ENCODE data around the gene FAU. TPM values are rescaled to one million over a fixed set of nuclear protein-coding genes. Genes with fewer than 3 reads are reported as not detected.
"Not testable (repeated sequence)": the region's sequence is repeated elsewhere in the genome, so short reads cannot be mapped to it uniquely, and the experiment has no call there.

FAU gene
- total and polyA plus RNA-seq, 4 experiments from 2014 or later, result 913 to 1,690 (median 1,294) TPM

GRCh38 chr11:65121447-65121864 is 478 bp downstream of the FAU start:
- Histone ChIP-seq H3K4me3 (ENCODE audit: low read length in 2 of 2) (peak overlapping the region; percentile 92 to 96), H3K36me3 (ENCODE audit: insufficient read depth, low read length) (peaks cover 50% of the 10 kb centered on the region), H3K4me1 (ENCODE audit: insufficient read depth, low read length) (peaks cover 32% of the 10 kb centered on the region), H3K27ac (ENCODE audit: low read depth, low read length) (peak overlapping the region; percentile 99), H3K9me3 (ENCODE audit: control insufficient read depth in 1 of 2, low read length in 2 of 2) (no peaks in the 10 kb centered on the region), H3K27me3 (ENCODE audit: insufficient read depth, low read length) (no peaks in the 10 kb centered on the region)
- H3K27me3 Mint-ChIP-seq, result no peaks in the 10 kb centered on the region
- peaks cover 18 to 59% (median 33%) of the 10 kb centered on the region in 4 donors for H3K4me1 Mint-ChIP-seq
- H3K36me3 Mint-ChIP-seq, result peaks cover 34 to 63% of the 10 kb centered on the region in 2 donors
- no peaks in the 10 kb centered on the region for H3K9me3 Mint-ChIP-seq
- peak in 3 of 5 donors; percentile 23 to 60 (median 32) for DNase-seq
- ChIA-PET POLR2A (ENCODE audit: partially characterized antibody) (interaction anchor here (0.6 to 15.5 kb wide), 34 partner anchors 10 to 739 kb away, joined by 3 to 320 read pairs (median 5); partner anchors contain the start of genes ARL2, ATG2A, CAPN1 and CDC42BPG), CTCF (ENCODE audit: partially characterized antibody) (interaction anchor here (1.1 to 4.8 kb wide), 8 partner anchors 10 to 194 kb away, joined by 3 to 55 read pairs (median 4); partner anchors contain the start of genes ARL2, CDC42EP2, SYVN1 and TM7SF2)
- H3K4me3 Mint-ChIP-seq, result peak overlapping the region; percentile 98 to 100 (median 99)
- intact Hi-C loops (cut with micrococcal nuclease), result no loop called here
- H3K27ac Mint-ChIP-seq, result peak overlapping the region; percentile 99 to 100 (median 100)

- no peaks in the 10 kb centered on the region for H3K9me3 ChIP-seq (ENCODE audit: control insufficient read depth in 1 of 2, low read length in 2 of 2)
- peaks cover 43% of the 10 kb centered on the region for H3K36me3 ChIP-seq (ENCODE audit: insufficient read depth, low read length)
- H3K36me3 Mint-ChIP-seq, result peaks cover 32 to 57% of the 10 kb centered on the region in 2 donors
- peaks cover 18 to 65% (median 34%) of the 10 kb centered on the region in 4 donors for H3K4me1 Mint-ChIP-seq
- no peak for DNase-seq
- peak overlapping the region; percentile 98 to 100 (median 99) for H3K4me3 Mint-ChIP-seq
- intact Hi-C loops (cut with micrococcal nuclease), result no loop called here
- H3K27me3 ChIP-seq (ENCODE audit: insufficient read depth, low read length), result no peaks in the 10 kb centered on the region
- peak overlapping the region; percentile 99 for H3K27ac ChIP-seq (ENCODE audit: low read depth, low read length)
- H3K4me1 ChIP-seq (ENCODE audit: insufficient read depth, low read length), result peaks cover 38% of the 10 kb centered on the region
- H3K4me3 ChIP-seq (ENCODE audit: low read length in 2 of 2), result peak overlapping the region; percentile 92 to 96
- H3K27me3 Mint-ChIP-seq, result no peaks in the 10 kb centered on the region
- peak overlapping the region; percentile 99 to 100 (median 100) for H3K27ac Mint-ChIP-seq
- CTCF ChIA-PET (ENCODE audit: partially characterized antibody), result interaction anchor here (1.6 to 4.8 kb wide), 4 partner anchors 10 to 108 kb away, joined by 3 to 55 read pairs (median 10); partner anchors contain the start of genes ARL2, SYVN1 and TM7SF2
- POLR2A ChIA-PET (ENCODE audit: partially characterized antibody), result interaction anchor here (0.8 to 15.5 kb wide), 16 partner anchors 9 to 404 kb away, joined by 3 to 320 read pairs (median 12); partner anchors contain the start of genes ARL2, CAPN1, CDC42BPG and EHD1
- H3K9me3 Mint-ChIP-seq, result no peaks in the 10 kb centered on the region
These were observed 1.1 kb downstream of the FAU start for GRCh38 chr11:65120831-65121230.

GRCh38 chr11:65119670-65119995 is 2.3 kb downstream of the FAU start:
- intact Hi-C loops (cut with micrococcal nuclease), result loop anchor here (10.0 kb wide), 2 partner anchors 375 to 395 kb away; partner anchors contain the start of gene RASGRP2
- H3K4me1 Mint-ChIP-seq, result peaks cover 18 to 71% (median 39%) of the 10 kb centered on the region in 4 donors
- H3K4me3 Mint-ChIP-seq, result peak overlapping the region in 5 of 8 donors; percentile 21 to 51 (median 39)
- H3K27me3 ChIP-seq (ENCODE audit: insufficient read depth, low read length), result no peaks in the 10 kb centered on the region
- H3K27ac Mint-ChIP-seq, result peak overlapping the region in 6 of 7 donors; percentile 61 to 100 (median 79)
- H3K4me3 ChIP-seq (ENCODE audit: low read length in 2 of 2), result no peak overlapping the region
- CTCF ChIA-PET (ENCODE audit: partially characterized antibody), result interaction anchor here (1.2 to 4.8 kb wide), 4 partner anchors 9 to 379 kb away, joined by 3 to 55 read pairs (median 7); partner anchors contain the start of gene TM7SF2
- DNase-seq, result no peak
- H3K9me3 Mint-ChIP-seq, result no peaks in the 10 kb centered on the region
- H3K27me3 Mint-ChIP-seq, result no peaks in the 10 kb centered on the region
- peaks cover 31% of the 10 kb centered on the region for H3K36me3 ChIP-seq (ENCODE audit: insufficient read depth, low read length)
- no peaks in the 10 kb centered on the region for H3K9me3 ChIP-seq (ENCODE audit: control insufficient read depth in 1 of 2, low read length in 2 of 2)
- peaks cover 43% of the 10 kb centered on the region for H3K4me1 ChIP-seq (ENCODE audit: insufficient read depth, low read length)
- H3K36me3 Mint-ChIP-seq, result peaks cover 32 to 45% of the 10 kb centered on the region in 2 donors
- POLR2A ChIA-PET (ENCODE audit: partially characterized antibody), result interaction anchor here (1.0 to 15.5 kb wide), 5 partner anchors 8 to 270 kb away, joined by 3 to 320 read pairs (median 84); partner anchors contain the start of genes SYVN1, TM7SF2 and VPS51
- H3K27ac ChIP-seq (ENCODE audit: low read depth, low read length), result peak overlapping the region; percentile 99

- POLR2A ChIA-PET (ENCODE audit: partially characterized antibody), result interaction anchor here (0.6 to 15.5 kb wide), 10 partner anchors 9 to 266 kb away, joined by 3 to 320 read pairs (median 10); partner anchors contain the start of genes CAPN1, PPP2R5B, SAC3D1 and SYVN1
These were observed 2.9 kb downstream of the FAU start for GRCh38 chr11:65118891-65119669.

GRCh38 chr11:65118097-65118837 is 3.7 kb downstream of the FAU start:
- no peak for DNase-seq
- H3K4me1 Mint-ChIP-seq, result peaks cover 19 to 71% (median 43%) of the 10 kb centered on the region in 4 donors
- H3K36me3 Mint-ChIP-seq, result peaks cover 32 to 40% of the 10 kb centered on the region in 2 donors
- Histone ChIP-seq H3K4me3 (ENCODE audit: low read length in 2 of 2) (no peak overlapping the region), H3K27me3 (ENCODE audit: insufficient read depth, low read length) (no peaks in the 10 kb centered on the region), H3K36me3 (ENCODE audit: insufficient read depth, low read length) (peaks cover 26% of the 10 kb centered on the region), H3K9me3 (ENCODE audit: control insufficient read depth in 1 of 2, low read length in 2 of 2) (no peaks in the 10 kb centered on the region), H3K4me1 (ENCODE audit: insufficient read depth, low read length) (peaks cover 41% of the 10 kb centered on the region), H3K27ac (ENCODE audit: low read depth, low read length) (peak overlapping the region; percentile 41)
- peak overlapping the region; percentile 95 to 99 (median 97) for H3K27ac Mint-ChIP-seq
- CTCF ChIA-PET (ENCODE audit: partially characterized antibody), result interaction anchor here (0.7 to 4.8 kb wide), 15 partner anchors 7 to 430 kb away, joined by 3 to 55 read pairs (median 4); partner anchors contain the start of genes ARL2, CDCA5, SYVN1 and TM7SF2
- no peaks in the 10 kb centered on the region for H3K27me3 Mint-ChIP-seq
- peak overlapping the region in 7 of 8 donors; percentile 88 to 94 (median 92) for H3K4me3 Mint-ChIP-seq
- no peaks in the 10 kb centered on the region for H3K9me3 Mint-ChIP-seq
- POLR2A ChIA-PET (ENCODE audit: partially characterized antibody), result interaction anchor here (0.6 to 15.5 kb wide), 38 partner anchors 10 to 593 kb away, joined by 3 to 320 read pairs (median 4); partner anchors contain the start of genes CAPN1, CDC42BPG, CDC42EP2 and CDCA5
- intact Hi-C loops (cut with micrococcal nuclease), result loop anchor here (10.0 kb wide), 2 partner anchors 373 to 397 kb away; partner anchors contain the start of gene RASGRP2

More at GRCh38 chr11:65118891-65119669, 2.9 kb downstream of the FAU start:
- H3K27ac Mint-ChIP-seq, result peak overlapping the region; percentile 24 to 100 (median 83)
- Histone ChIP-seq H3K4me1 (ENCODE audit: insufficient read depth, low read length) (peaks cover 40% of the 10 kb centered on the region), H3K27ac (ENCODE audit: low read depth, low read length) (peak overlapping the region; percentile 41), H3K36me3 (ENCODE audit: insufficient read depth, low read length) (peaks cover 26% of the 10 kb centered on the region)
- H3K36me3 Mint-ChIP-seq, result peaks cover 32 to 43% of the 10 kb centered on the region in 2 donors
- H3K4me3 ChIP-seq (ENCODE audit: low read length in 2 of 2); H3K9me3 Mint-ChIP-seq; H3K27me3 Mint-ChIP-seq; H3K9me3 ChIP-seq (ENCODE audit: control insufficient read depth in 1 of 2, low read length in 2 of 2); DNase-seq; H3K27me3 ChIP-seq (ENCODE audit: insufficient read depth, low read length): not testable (repeated sequence)
- peaks cover 17 to 68% (median 38%) of the 10 kb centered on the region in 4 donors for H3K4me1 Mint-ChIP-seq
- intact Hi-C loops (cut with micrococcal nuclease), result loop anchor here (10.0 kb wide), 2 partner anchors 374 to 396 kb away; partner anchors contain the start of gene RASGRP2
- CTCF ChIA-PET (ENCODE audit: partially characterized antibody), result interaction anchor here (0.7 to 4.8 kb wide), 14 partner anchors 8 to 431 kb away, joined by 3 to 55 read pairs (median 4); partner anchors contain the start of genes ARL2, CDCA5, SYVN1 and TM7SF2
- peak overlapping the region in 1 of 8 donors; percentile 42 for H3K4me3 Mint-ChIP-seq

Measured in CD4-positive, alpha-beta memory T cell (primary cell).